Mesothelial cell of epicardium (in vitro differentiated cells): ENCODE measurements around the gene QPRT. TPM values are rescaled to one million over a fixed set of nuclear protein-coding genes. Genes with fewer than 3 reads are reported as not detected.
"Not testable (repeated sequence)": the region's sequence is repeated elsewhere in the genome, so short reads cannot be mapped to it uniquely, and the experiment has no call there.

Experiments
- DNase-seq, 2 experiments: peaks; one replicate each; pipeline ENCODE4 v3.0.0; 2021; ENCODE audit warnings: low spot score in 2 of 2; ENCODE audit not compliant: unreplicated experiment in 2 of 2
- H3K27ac Mint-ChIP-seq: 2 replicates; pipeline ENCODE4 v1.8.0; 2021; ENCODE audit warnings: mixed read lengths
- H3K27me3 Mint-ChIP-seq: 2 replicates; pipeline ENCODE4 v1.8.0; 2021; ENCODE audit warnings: low read depth, mixed read lengths
- H3K36me3 Mint-ChIP-seq: 2 replicates; pipeline ENCODE4 v1.8.0; 2021; ENCODE audit warnings: mixed read lengths
- H3K4me1 Mint-ChIP-seq: 2 replicates; pipeline ENCODE4 v1.8.0; 2021; ENCODE audit warnings: mixed read lengths
- H3K4me3 Mint-ChIP-seq: 2 replicates; pipeline ENCODE4 v1.8.0; 2021; ENCODE audit warnings: mild to moderate bottlenecking, moderate library complexity, mixed read lengths
- H3K9me3 Mint-ChIP-seq: 2 replicates; pipeline ENCODE4 v1.8.0; 2021; ENCODE audit warnings: mixed read lengths
- total RNA-seq: library from RNA; stranded (reverse); gene quantifications from 3 replicates; pipeline ENCODE4 v1.2.1, GENCODE V29; 2021
- TF ChIP-seq, protein P1 (sequence below): fragments of 200-600 bp; sonication (generic); IDR thresholded peaks from one replicate; pipeline ENCODE4 v1.5.0; 2021; ENCODE audit warnings: antibody characterized with exemption; ENCODE audit not compliant: unreplicated experiment

Gene QPRT
- total RNA-seq, 1 donor from 2014 or later = 326 TPM

DNA sequence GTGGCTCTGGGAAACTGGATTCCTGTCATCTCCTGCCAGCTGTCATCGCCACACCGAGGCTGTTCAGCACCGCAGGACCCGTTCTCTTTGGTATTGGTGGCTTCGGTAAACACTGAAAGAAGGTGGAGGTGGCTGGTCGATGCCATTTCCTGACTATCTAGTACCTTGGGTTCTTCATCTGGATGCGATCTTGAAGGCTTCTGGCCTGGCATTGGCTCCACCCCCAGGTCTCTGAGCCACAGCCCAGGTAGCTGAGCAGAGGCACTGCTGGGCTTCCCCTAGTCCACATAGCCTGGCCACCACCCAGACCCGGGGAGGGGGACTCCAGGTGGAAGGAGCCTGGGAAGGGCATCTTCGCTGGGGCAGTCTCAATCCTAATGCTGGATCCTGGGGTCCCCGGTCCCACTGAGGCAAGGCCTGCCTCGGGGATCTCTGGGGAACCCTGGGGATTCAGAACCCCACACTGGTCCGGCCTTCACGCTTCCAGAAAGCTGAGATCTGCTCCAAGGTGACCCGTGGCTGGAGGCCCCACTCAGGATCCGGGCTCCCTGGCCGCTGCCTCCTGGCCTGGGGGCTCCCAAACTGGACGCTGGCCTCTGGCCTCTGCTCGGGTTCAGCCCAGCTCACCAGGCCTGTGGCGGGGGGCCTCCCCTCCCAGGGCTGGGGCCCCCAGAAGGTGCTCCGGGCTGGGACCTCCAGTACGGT is 65.0 kb downstream of the QPRT start:
- no peak overlapping the region for H3K27ac Mint-ChIP-seq
- TF ChIP-seq, protein P1, sequence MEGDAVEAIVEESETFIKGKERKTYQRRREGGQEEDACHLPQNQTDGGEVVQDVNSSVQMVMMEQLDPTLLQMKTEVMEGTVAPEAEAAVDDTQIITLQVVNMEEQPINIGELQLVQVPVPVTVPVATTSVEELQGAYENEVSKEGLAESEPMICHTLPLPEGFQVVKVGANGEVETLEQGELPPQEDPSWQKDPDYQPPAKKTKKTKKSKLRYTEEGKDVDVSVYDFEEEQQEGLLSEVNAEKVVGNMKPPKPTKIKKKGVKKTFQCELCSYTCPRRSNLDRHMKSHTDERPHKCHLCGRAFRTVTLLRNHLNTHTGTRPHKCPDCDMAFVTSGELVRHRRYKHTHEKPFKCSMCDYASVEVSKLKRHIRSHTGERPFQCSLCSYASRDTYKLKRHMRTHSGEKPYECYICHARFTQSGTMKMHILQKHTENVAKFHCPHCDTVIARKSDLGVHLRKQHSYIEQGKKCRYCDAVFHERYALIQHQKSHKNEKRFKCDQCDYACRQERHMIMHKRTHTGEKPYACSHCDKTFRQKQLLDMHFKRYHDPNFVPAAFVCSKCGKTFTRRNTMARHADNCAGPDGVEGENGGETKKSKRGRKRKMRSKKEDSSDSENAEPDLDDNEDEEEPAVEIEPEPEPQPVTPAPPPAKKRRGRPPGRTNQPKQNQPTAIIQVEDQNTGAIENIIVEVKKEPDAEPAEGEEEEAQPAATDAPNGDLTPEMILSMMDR = no peak

DNA sequence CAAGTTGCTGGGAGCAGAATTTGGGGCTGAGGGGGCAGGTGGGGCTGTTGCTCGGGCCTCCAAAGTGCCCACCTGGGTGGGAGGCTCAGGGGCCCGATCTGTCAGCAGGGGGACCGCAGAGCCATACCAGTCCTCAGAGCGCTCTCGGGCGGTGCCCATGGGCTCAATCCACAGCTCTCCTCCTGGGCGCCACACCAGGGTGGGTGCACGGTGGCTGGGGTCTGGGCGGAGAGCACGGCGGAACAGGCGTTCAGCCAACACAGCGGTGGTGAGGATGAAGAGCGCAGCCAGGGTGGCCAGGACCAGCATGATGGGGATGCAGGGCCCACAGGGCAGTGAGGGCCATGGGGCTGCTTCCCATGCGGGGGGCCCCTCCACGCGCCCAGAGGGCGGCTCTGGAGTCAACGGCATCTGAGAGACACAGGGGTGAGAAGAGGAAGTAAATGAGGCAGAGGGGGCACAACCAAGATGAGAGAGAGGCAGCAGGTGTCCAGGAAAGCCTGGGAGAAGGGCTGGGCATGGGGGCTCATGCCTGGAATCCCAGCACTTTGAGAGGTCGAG is 65.6 kb downstream of the QPRT start:
- TF ChIP-seq, protein P1 = no peak
- H3K27ac Mint-ChIP-seq = no peak overlapping the region
- no peak overlapping the region for H3K4me3 Mint-ChIP-seq
- peaks cover 3% of the 10 kb centered on the region for H3K9me3 Mint-ChIP-seq
- peaks cover 12% of the 10 kb centered on the region for H3K4me1 Mint-ChIP-seq
- no peaks in the 10 kb centered on the region for H3K36me3 Mint-ChIP-seq
- no peaks in the 10 kb centered on the region for H3K27me3 Mint-ChIP-seq
- DNase-seq = no peak

More for the DNA sequence above, 65.0 kb downstream of the QPRT start:
- Mint-ChIP-seq H3K4me1 (peaks cover 12% of the 10 kb centered on the region), H3K36me3 (no peaks in the 10 kb centered on the region), H3K4me3 (no peak overlapping the region), H3K27me3 (no peaks in the 10 kb centered on the region), H3K9me3 (peaks cover 2% of the 10 kb centered on the region)
- DNase-seq = no peak

DNA sequence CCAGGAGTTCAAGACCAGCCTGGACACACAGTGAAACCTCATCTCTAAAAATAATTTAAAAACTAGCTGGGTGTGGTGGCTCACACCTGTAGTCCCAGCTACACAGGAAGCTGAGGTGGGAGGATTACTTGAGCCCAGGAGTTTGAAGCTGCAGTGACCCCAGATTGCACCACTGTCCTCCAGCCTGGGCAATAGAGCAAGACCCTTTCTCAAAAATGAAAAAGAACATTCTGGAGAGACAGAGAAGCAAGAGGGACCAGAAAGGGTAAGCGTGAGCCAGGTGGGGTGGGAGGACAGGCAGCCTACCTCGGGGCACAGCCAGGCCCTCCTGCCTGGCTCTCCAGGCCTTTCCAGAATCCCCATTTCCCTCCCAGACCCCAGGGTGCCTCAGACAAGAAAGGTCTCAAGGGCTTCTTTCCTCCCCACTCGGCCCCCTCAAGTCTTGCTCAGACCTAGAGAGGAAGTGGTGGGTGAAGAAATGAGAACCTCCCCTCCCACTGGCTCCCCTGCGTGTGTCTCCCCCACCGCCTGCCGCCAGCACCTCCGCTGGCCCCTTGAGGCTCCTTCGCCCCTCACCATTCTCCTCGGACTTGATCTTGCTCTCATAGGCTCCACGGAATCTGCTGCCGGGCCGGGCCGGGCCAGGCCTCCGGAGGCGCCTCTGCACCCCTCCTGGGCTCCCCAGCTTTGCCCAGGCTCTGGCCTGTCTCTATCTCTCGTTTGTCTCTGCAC is 66.3 kb downstream of the QPRT start:
- no peak for DNase-seq
- peaks cover 6% of the 10 kb centered on the region for H3K4me1 Mint-ChIP-seq
- no peaks in the 10 kb centered on the region for H3K36me3 Mint-ChIP-seq
- H3K27me3 Mint-ChIP-seq = no peaks in the 10 kb centered on the region
- H3K9me3 Mint-ChIP-seq = peaks cover 3% of the 10 kb centered on the region
- H3K4me3 Mint-ChIP-seq = no peak overlapping the region
- no peak overlapping the region for H3K27ac Mint-ChIP-seq
- TF ChIP-seq, protein P1 = no peak

DNA sequence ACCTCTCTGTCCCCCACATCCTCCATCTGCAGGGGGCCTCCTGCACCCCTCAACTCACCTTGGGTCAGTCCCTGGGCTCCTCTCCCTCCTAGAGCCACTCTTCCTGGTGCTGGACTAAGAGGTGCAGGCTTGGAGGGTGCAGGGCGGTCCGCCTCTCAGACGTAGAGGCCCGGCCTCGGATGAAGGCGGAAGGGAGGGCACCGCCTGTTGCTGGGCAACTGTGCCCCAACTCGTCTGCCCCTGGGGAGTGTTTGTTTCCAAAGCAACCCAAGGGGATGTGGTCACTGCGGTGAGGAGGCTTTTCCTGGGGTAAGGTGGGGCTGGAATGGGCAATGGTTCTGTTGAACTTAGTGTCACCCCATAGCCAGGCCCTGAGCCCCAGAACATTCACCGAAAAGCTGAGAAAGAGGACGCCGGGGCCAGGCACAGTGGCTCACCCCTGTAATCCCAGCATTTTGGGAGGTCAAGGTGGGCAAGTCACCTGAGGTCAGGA is 66.9 kb downstream of the QPRT start, which contains the start of gene C16orf54:
Gene C16orf54 (minus strand): TSS at position 138 of the 493 bp plus-strand sequence. CDS start 1,039 bp downstream, outside the sequence.
- no peaks in the 10 kb centered on the region for H3K36me3 Mint-ChIP-seq
- DNase-seq = no peak
- H3K9me3 Mint-ChIP-seq = peaks cover 3% of the 10 kb centered on the region
- TF ChIP-seq, protein P1 = no peak
- no peaks in the 10 kb centered on the region for H3K27me3 Mint-ChIP-seq
- H3K27ac Mint-ChIP-seq = no peak within 1 kb of the TSS
- peaks cover 2% of the 10 kb centered on the region for H3K4me1 Mint-ChIP-seq
- H3K4me3 Mint-ChIP-seq = no peak within 1 kb of the TSS

DNA sequence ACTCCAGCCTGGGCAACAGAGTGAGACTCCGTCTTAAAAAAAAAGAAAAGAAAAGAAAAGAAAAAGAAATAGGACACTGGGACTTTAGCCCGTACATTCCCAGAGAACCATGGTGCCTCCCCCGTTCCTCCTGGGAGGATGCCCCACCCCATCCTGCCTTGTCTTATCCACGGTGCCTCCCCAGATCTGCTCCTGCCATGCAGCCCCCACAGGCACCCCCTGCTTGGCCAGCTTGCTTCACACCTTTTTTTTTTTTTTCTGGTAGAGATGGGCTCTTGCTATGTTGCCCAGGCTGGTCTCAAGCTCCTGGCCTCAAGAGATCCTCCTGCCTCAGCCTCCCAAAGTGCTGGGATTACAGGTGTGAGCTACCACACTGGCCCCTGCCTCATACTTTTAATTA is 67.5 kb downstream of the QPRT start:
- H3K9me3 Mint-ChIP-seq, H3K36me3 Mint-ChIP-seq, H3K4me1 Mint-ChIP-seq, H3K27me3 Mint-ChIP-seq, H3K4me3 Mint-ChIP-seq, DNase-seq, H3K27ac Mint-ChIP-seq: not testable (repeated sequence)

Other genes with a start within 250 kb of the QPRT start
- gene BOLA2, start 224.8 kb upstream of the QPRT start, total RNA-seq = 7.0 to 7.8 TPM (median 7.4 TPM) in 3 replicates
- gene SLX1B, start 224.6 kb upstream of the QPRT start, total RNA-seq = 33.5 to 45.5 TPM (median 43.0 TPM) in 3 replicates
- 2.0 to 3.2 TPM (median 2.6 TPM) in 3 replicates for gene SULT1A4, start 219.3 kb upstream of the QPRT start, total RNA-seq
- 97.9 to 109 TPM (median 105 TPM) in 3 replicates for gene NPIPB12, start 172.8 kb upstream of the QPRT start, total RNA-seq
- 0.38 to 0.63 TPM (median 0.57 TPM) in 3 replicates for gene SPN, start 15.9 kb upstream of the QPRT start, total RNA-seq
- gene C16orf54, start 66.8 kb downstream of the QPRT start, total RNA-seq = not detected in 3 replicates
- 0.11 to 0.20 TPM (median 0.20 TPM) in 3 replicates for gene ZG16, start 99.1 kb downstream of the QPRT start, total RNA-seq
- 72.6 to 78.3 TPM (median 76.9 TPM) in 3 replicates for gene KIF22, start 111.6 kb downstream of the QPRT start, total RNA-seq
- gene MAZ, start 127.3 kb downstream of the QPRT start, total RNA-seq = 345 to 360 TPM (median 349 TPM) in 3 replicates
- 24.6 to 25.5 TPM (median 24.7 TPM) in 3 replicates for gene PRRT2, start 133.0 kb downstream of the QPRT start, total RNA-seq
- gene PAGR1, start 137.0 kb downstream of the QPRT start, total RNA-seq = 42.3 to 43.8 TPM (median 43.2 TPM) in 3 replicates
- 13.1 to 14.4 TPM (median 13.1 TPM) in 3 replicates for gene MVP, start 141.3 kb downstream of the QPRT start, total RNA-seq
- gene CDIPT, start 184.0 kb downstream of the QPRT start, total RNA-seq = 49.7 to 51.7 TPM (median 49.7 TPM) in 3 replicates
- gene SEZ6L2, start 220.4 kb downstream of the QPRT start, total RNA-seq = 28.8 to 30.4 TPM (median 29.1 TPM) in 3 replicates
- 13.6 to 14.6 TPM (median 14.2 TPM) in 3 replicates for gene ASPHD1, start 221.3 kb downstream of the QPRT start, total RNA-seq
- 26.4 to 30.6 TPM (median 30.5 TPM) in 3 replicates for gene KCTD13, start 247.0 kb downstream of the QPRT start, total RNA-seq